HG02870 (cell line): ENCODE measurements around the gene ADGRG6.

Source experiments
- ATAC-seq: cut with Tn5 transposase; IDR thresholded peaks from one replicate; pipeline ENCODE4 v1.9.1; 2021; ENCODE audit warnings: mild to moderate bottlenecking, moderate library complexity; ENCODE audit not compliant: unreplicated experiment

ADGRG6 gene

GRCh38 chr6:142290851-142291250 lies 11.0 kb upstream of the ADGRG6 start:
- no peak for ATAC-seq

GRCh38 chr6:142291512-142291911 lies 10.3 kb upstream of the ADGRG6 start:
- no peak for ATAC-seq

GRCh38 chr6:142292166-142292924 lies 9.5 kb upstream of the ADGRG6 start:
- ATAC-seq: no peak

- no peak for ATAC-seq
Observed at GRCh38 chr6:142293121-142293520, 8.7 kb upstream of the ADGRG6 start.

- ATAC-seq: no peak
Observed at GRCh38 chr6:142294679-142295078, 7.1 kb upstream of the ADGRG6 start.

- ATAC-seq: no peak
Observed at GRCh38 chr6:142296975-142297604, 4.7 kb upstream of the ADGRG6 start.

- ATAC-seq: no peak
Observed at GRCh38 chr6:142297605-142297995, 4.2 kb upstream of the ADGRG6 start.

GRCh38 chr6:142297996-142298753 lies 3.6 kb upstream of the ADGRG6 start:
- ATAC-seq: no peak

GRCh38 chr6:142300302-142300701 lies 1.5 kb upstream of the ADGRG6 start:
- no peak for ATAC-seq

- ATAC-seq: no peak
Observed at GRCh38 chr6:142300758-142301650, 803 bp upstream of the ADGRG6 start.

GRCh38 chr6:142302421-142303175 lies 791 bp downstream of the ADGRG6 start:
- no peak for ATAC-seq

GRCh38 chr6:142303176-142303533 lies 1.3 kb downstream of the ADGRG6 start:
- ATAC-seq: no peak

GRCh38 chr6:142304241-142304640 lies 2.4 kb downstream of the ADGRG6 start:
- ATAC-seq: no peak

GRCh38 chr6:142306736-142307135 lies 4.9 kb downstream of the ADGRG6 start:
- ATAC-seq: no peak

- no peak for ATAC-seq
Observed at GRCh38 chr6:142307963-142308748, 6.3 kb downstream of the ADGRG6 start.

- ATAC-seq: no peak
Observed at GRCh38 chr6:142309426-142309825, 7.6 kb downstream of the ADGRG6 start.

GRCh38 chr6:142313284-142313683 lies 11.5 kb downstream of the ADGRG6 start:
- no peak for ATAC-seq

GRCh38 chr6:142316791-142317368 lies 15.1 kb downstream of the ADGRG6 start:
- ATAC-seq: no peak

- no peak for ATAC-seq
Observed at GRCh38 chr6:142318714-142319113, 16.9 kb downstream of the ADGRG6 start.
